Lung (tissue), 12 donors: Measurements from ENCODE around the gene MOCOS. TPM values are rescaled to one million over a fixed set of nuclear protein-coding genes. Genes with fewer than 3 reads are reported as not detected.

Source experiments
- ATAC-seq: fragments of 200-7000 bp; cut with Tn5 transposase; one replicate; pipeline ENCODE4 v1.9.1; 2020; ENCODE audit warnings: moderate number of reproducible peaks; ENCODE audit not compliant: insufficient read depth, low FRiP score
- DNase-seq, 3 donors: peaks; one replicate each; pipeline ENCODE4 v3.0.0-alpha.2; 2013 to 2017
- H3K27ac ChIP-seq, 2 donors: one replicate each; pipeline ENCODE4 v1.5.1; 2013; ENCODE audit warnings: mild to moderate bottlenecking in 2 of 2, moderate library complexity in 2 of 2, control low read depth in 1 of 2, inconsistent platforms in 1 of 2, low read depth in 1 of 2, low read length in 1 of 2
- H3K27me3 ChIP-seq, 3 donors: one replicate each; pipeline ENCODE4 v1.5.1; 2013; ENCODE audit warnings: low read length in 2 of 3; ENCODE audit not compliant: control insufficient read depth in 3 of 3, insufficient read depth in 3 of 3
- H3K36me3 ChIP-seq, 4 donors: one replicate each; pipeline ENCODE4 v1.5.1; 2013; ENCODE audit warnings: low read length in 4 of 4, mild to moderate bottlenecking in 1 of 4, moderate library complexity in 1 of 4; ENCODE audit not compliant: control insufficient read depth in 4 of 4, insufficient read depth in 4 of 4
- H3K4me1 ChIP-seq, 5 donors: one replicate each; pipeline ENCODE4 v1.5.1; 2013; ENCODE audit warnings: low read length in 5 of 5, mild to moderate bottlenecking in 2 of 5, moderate library complexity in 1 of 5; ENCODE audit not compliant: control insufficient read depth in 5 of 5, insufficient read depth in 5 of 5
- H3K4me3 ChIP-seq: one replicate; pipeline ENCODE4 v1.5.1; 2013; ENCODE audit warnings: mild to moderate bottlenecking, control low read depth, moderate library complexity
- H3K9ac ChIP-seq, 2 donors: one replicate each; pipeline ENCODE4 v1.5.1; 2013; ENCODE audit warnings: low read length in 2 of 2, control low read depth in 1 of 2; ENCODE audit not compliant: insufficient read depth in 1 of 2
- H3K9me3 ChIP-seq, 4 donors: one replicate each; pipeline ENCODE4 v1.5.1; 2013; ENCODE audit warnings: low read length in 3 of 4, mild to moderate bottlenecking in 1 of 4, moderate library complexity in 1 of 4; ENCODE audit not compliant: control insufficient read depth in 4 of 4, insufficient read depth in 3 of 4
- WGBS, 2 donors: extraction: QIAGEN DNeasy Blood & Tissue Kit; methylation state at CpG; one replicate each; pipeline ENCODE4 v1.1.7; 2013; 5-methylcytosine and 5-hydroxymethylcytosine counted together
- polyA plus RNA-seq, 2 donors: library from polyadenylated mRNA; stranded (reverse); fragments of 200-250 nt; gene quantifications; one replicate each; pipeline ENCODE4 v1.2.1, GENCODE V29; 2013
- total RNA-seq, 2 donors: library from RNA; depleted of rRNA in 1 of 2; stranded (reverse); fragments of >200 nt in 1 of 2; gene quantifications; one replicate each; pipeline ENCODE4 v1.2.1, GENCODE V29; 2014 to 2021
- TF ChIP-seq, protein P1 (sequence below): IDR thresholded peaks from 2 replicates; pipeline ENCODE4 v1.5.1; 2012; ENCODE audit warnings: mild to moderate bottlenecking; ENCODE audit errors: control extremely low read depth, extremely low read depth
- donor health status: control.
- donor health status: control.
- donor health status: Bipolar disorder and iron deficiency.
- donor health status: healthy.
- donor health status: DM: yes; HTN: yes; CAD: no.

Gene MOCOS
- total and polyA plus RNA-seq, 4 donors = 0.68 to 4.1 (median 3.2) TPM

DNA sequence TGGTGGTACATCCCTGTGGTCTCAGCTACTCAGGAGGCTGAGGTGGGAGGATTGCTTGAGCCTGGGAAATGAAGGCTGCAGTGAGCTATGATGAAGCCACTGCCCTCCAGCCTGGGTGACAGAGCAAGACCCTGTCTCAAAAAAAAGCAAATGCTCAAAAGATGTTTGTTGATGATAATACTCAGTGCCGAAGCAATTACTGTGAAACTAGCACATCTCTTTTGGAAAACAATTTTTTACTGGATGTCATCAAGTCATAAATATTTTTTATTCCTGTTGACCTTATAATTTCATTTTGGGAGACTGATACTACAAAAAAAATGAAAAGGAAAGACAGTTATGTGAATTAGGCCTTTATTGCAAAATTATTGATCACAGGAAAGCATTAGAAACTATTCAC lies 75.7 kb downstream of the MOCOS start:
- peaks cover 0 to 10% (median 0%) of the 10 kb centered on the region in 5 donors for H3K4me1 ChIP-seq
- H3K9ac ChIP-seq = no peak overlapping the region
- no peak overlapping the region for H3K27ac ChIP-seq
- no peak for DNase-seq
- WGBS, 2 donors = 93 to 96% methylated on average over 1 of the region's 1 CpG
- TF ChIP-seq, protein P1, sequence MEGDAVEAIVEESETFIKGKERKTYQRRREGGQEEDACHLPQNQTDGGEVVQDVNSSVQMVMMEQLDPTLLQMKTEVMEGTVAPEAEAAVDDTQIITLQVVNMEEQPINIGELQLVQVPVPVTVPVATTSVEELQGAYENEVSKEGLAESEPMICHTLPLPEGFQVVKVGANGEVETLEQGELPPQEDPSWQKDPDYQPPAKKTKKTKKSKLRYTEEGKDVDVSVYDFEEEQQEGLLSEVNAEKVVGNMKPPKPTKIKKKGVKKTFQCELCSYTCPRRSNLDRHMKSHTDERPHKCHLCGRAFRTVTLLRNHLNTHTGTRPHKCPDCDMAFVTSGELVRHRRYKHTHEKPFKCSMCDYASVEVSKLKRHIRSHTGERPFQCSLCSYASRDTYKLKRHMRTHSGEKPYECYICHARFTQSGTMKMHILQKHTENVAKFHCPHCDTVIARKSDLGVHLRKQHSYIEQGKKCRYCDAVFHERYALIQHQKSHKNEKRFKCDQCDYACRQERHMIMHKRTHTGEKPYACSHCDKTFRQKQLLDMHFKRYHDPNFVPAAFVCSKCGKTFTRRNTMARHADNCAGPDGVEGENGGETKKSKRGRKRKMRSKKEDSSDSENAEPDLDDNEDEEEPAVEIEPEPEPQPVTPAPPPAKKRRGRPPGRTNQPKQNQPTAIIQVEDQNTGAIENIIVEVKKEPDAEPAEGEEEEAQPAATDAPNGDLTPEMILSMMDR = no peak
- H3K9me3 ChIP-seq = peaks cover 0 to 4% (median 0%) of the 10 kb centered on the region in 4 donors
- no peaks in the 10 kb centered on the region for H3K36me3 ChIP-seq
- ATAC-seq = no peak
- no peak overlapping the region for H3K4me3 ChIP-seq
- peaks cover 0 to 3% (median 0%) of the 10 kb centered on the region in 3 donors for H3K27me3 ChIP-seq

DNA sequence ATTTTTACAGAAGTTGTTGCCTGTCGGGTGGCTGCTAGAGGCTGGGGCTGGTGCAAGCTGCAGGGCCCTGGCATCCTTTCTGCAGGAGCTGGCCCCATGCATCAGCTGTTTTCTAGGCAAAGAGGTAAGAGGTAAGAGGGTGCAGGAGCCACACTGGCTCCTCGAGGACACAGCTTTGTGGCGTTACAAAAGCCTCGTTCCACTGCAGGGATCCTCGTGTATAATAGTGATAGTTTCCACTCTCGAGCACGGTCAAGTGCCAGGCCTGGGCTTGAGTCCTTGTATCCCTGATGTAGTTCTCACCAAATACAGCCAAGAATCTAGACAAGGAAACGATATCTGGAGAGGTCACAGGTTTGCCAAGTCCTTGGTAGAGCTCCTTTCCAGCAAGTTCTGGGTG lies 77.0 kb downstream of the MOCOS start:
- no peak for DNase-seq
- Histone ChIP-seq H3K36me3 (no peaks in the 10 kb centered on the region), H3K4me1 (peaks cover 0 to 10% (median 0%) of the 10 kb centered on the region in 5 donors), H3K27me3 (peaks cover 0 to 3% (median 0%) of the 10 kb centered on the region in 3 donors), H3K9ac (no peak overlapping the region), H3K27ac (no peak overlapping the region), H3K9me3 (peaks cover 0 to 4% (median 0%) of the 10 kb centered on the region in 4 donors), H3K4me3 (no peak overlapping the region)
- TF ChIP-seq, protein P1 = no peak
- WGBS, 2 donors = 69 to 81% methylated on average over 8 of the region's 8 CpGs
- no peak for ATAC-seq

DNA sequence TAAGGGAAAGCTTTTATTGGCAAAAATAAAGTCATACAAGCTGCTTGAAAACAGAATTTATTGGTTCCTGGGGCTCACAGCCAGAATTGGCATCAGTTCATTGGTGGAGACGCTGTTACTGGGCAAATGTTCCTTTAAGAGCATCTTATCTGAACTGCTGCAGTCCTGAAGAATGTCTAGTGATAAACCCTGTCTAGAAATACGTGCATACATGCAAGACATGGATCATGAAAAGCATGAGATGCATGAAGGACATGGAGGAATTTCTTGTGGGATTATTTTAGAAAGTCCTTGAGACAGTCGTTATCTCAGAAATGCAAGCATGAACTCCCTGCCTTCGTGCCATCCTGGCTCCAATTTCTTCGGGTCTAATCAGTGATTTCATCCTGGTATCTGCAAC lies 77.7 kb downstream of the MOCOS start:
- Histone ChIP-seq H3K4me1 (peaks cover 0 to 10% (median 0%) of the 10 kb centered on the region in 5 donors), H3K4me3 (no peak overlapping the region), H3K9ac (no peak overlapping the region), H3K27me3 (peaks cover 0 to 3% (median 0%) of the 10 kb centered on the region in 3 donors), H3K27ac (no peak overlapping the region), H3K36me3 (no peaks in the 10 kb centered on the region), H3K9me3 (peaks cover 0 to 4% (median 0%) of the 10 kb centered on the region in 4 donors)
- ATAC-seq (no peak), DNase-seq (peak in 2 of 3 donors; percentile 10 to 42)
- 34 to 71% methylated on average over 5 of the region's 5 CpGs for WGBS, 2 donors
- TF ChIP-seq, protein P1 = no peak

DNA sequence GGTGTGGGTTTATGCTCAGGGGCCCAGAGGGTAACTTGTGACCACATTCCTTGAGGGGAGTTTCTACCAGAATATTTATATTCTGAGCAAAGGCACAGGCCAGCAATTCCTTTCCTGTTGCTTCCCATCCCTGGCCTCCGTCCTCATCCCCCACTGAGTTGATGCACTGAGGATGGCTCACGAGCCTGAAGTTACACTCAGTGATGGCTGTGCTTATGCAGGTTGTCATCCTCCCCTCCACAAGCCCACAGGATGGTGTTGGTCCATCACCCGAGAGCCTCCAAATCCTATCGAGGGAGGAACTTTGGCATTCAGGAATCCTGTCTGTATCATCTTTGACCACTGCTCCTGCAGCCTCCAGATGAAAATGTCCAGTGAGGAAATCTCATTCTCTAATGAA lies 81.9 kb downstream of the MOCOS start:
- H3K27ac ChIP-seq = no peak overlapping the region
- no peak overlapping the region for H3K4me3 ChIP-seq
- H3K4me1 ChIP-seq = peaks cover 0 to 7% (median 0%) of the 10 kb centered on the region in 5 donors
- 81 to 84% methylated on average over 4 of the region's 4 CpGs for WGBS, 2 donors
- no peak overlapping the region for H3K9ac ChIP-seq
- ATAC-seq (no peak), DNase-seq (no peak)
- H3K9me3 ChIP-seq = no peaks in the 10 kb centered on the region
- peaks cover 0 to 2% (median 0%) of the 10 kb centered on the region in 3 donors for H3K27me3 ChIP-seq
- H3K36me3 ChIP-seq = no peaks in the 10 kb centered on the region
- TF ChIP-seq, protein P1 = no peak
